ENCODE measurements around the gene NIM1K. TPM values are rescaled to one million over a fixed set of nuclear protein-coding genes. Genes with fewer than 3 reads are reported as not detected.

Gene NIM1K
- total RNA-seq, 1 donor from 2014 or later, result 0.54 TPM

- Histone ChIP-seq H3K27me3 (ENCODE audit: insufficient read depth, low read length) (no peaks in the 10 kb centered on the region), H2AFZ (ENCODE audit: low read depth, low read length) (no peak overlapping the region), H3K36me3 (ENCODE audit: insufficient read depth, low read length) (no peaks in the 10 kb centered on the region), H3K4me3 (ENCODE audit: insufficient read depth, low read depth, low read length) (no peak overlapping the region), H3K4me2 (ENCODE audit: low read length) (no peak overlapping the region), H3K9ac (ENCODE audit: low read length) (no peak overlapping the region), H3K4me1 (ENCODE audit: insufficient read depth, low read length) (no peaks in the 10 kb centered on the region), H3K27ac (ENCODE audit: low read depth, low read length) (no peak overlapping the region), H3K9me3 (ENCODE audit: insufficient read depth, low read depth, low read length) (no peaks in the 10 kb centered on the region), H3K79me2 (ENCODE audit: insufficient read depth, low read length) (no peaks in the 10 kb centered on the region), H4K20me1 (ENCODE audit: insufficient read depth, low read length) (no peaks in the 10 kb centered on the region)
- Mint-ChIP-seq H3K27ac (ENCODE audit: unreplicated experiment) (no peak overlapping the region), H3K4me1 (ENCODE audit: low read depth, unreplicated experiment) (no peaks in the 10 kb centered on the region), H3K9me3 (ENCODE audit: unreplicated experiment) (no peaks in the 10 kb centered on the region), H3K4me3 (ENCODE audit: unreplicated experiment) (no peak overlapping the region), H3K27me3 (ENCODE audit: low read depth, unreplicated experiment) (no peaks in the 10 kb centered on the region), H3K36me3 (ENCODE audit: low read depth, unreplicated experiment) (no peaks in the 10 kb centered on the region)
- FAIRE-seq (no peak), DNase-seq (ENCODE audit: low read depth) (no peak)
- no peak for TF ChIP-seq EZH2 (IDR thresholded peaks at IDR 0.05; ENCODE audit: insufficient read depth, low read length)
- TF ChIP-seq CTCF (IDR thresholded peaks at IDR 0.05; ENCODE audit: insufficient read depth, low read depth, low read length), result no peak
These were observed 38.7 kb downstream of the NIM1K start for GRCh38 chr5:43230707-43231106.

GRCh38 chr5:43231977-43232376, 40.0 kb downstream of the NIM1K start:
- no peak overlapping the region for H3K27ac ChIP-seq (ENCODE audit: low read depth, low read length)
- Mint-ChIP-seq H3K9me3 (ENCODE audit: unreplicated experiment) (no peaks in the 10 kb centered on the region), H3K36me3 (ENCODE audit: low read depth, unreplicated experiment) (no peaks in the 10 kb centered on the region), H3K4me1 (ENCODE audit: low read depth, unreplicated experiment) (no peaks in the 10 kb centered on the region), H3K27me3 (ENCODE audit: low read depth, unreplicated experiment) (no peaks in the 10 kb centered on the region), H3K4me3 (ENCODE audit: unreplicated experiment) (no peak overlapping the region), H3K27ac (ENCODE audit: unreplicated experiment) (no peak overlapping the region)
- TF ChIP-seq CTCF (IDR thresholded peaks at IDR 0.05; ENCODE audit: insufficient read depth, low read depth, low read length) (no peak), EZH2 (IDR thresholded peaks at IDR 0.05; ENCODE audit: insufficient read depth, low read length) (no peak)
- H3K9me3 ChIP-seq (ENCODE audit: insufficient read depth, low read depth, low read length), result no peaks in the 10 kb centered on the region
- H2AFZ ChIP-seq (ENCODE audit: low read depth, low read length), result no peak overlapping the region
- FAIRE-seq (no peak), DNase-seq (ENCODE audit: low read depth) (no peak)
- no peaks in the 10 kb centered on the region for H3K79me2 ChIP-seq (ENCODE audit: insufficient read depth, low read length)
- no peaks in the 10 kb centered on the region for H4K20me1 ChIP-seq (ENCODE audit: insufficient read depth, low read length)
- no peak overlapping the region for H3K4me3 ChIP-seq (ENCODE audit: insufficient read depth, low read depth, low read length)
- H3K4me1 ChIP-seq (ENCODE audit: insufficient read depth, low read length), result no peaks in the 10 kb centered on the region
- H3K9ac ChIP-seq (ENCODE audit: low read length), result no peak overlapping the region
- H3K36me3 ChIP-seq (ENCODE audit: insufficient read depth, low read length), result no peaks in the 10 kb centered on the region
- no peaks in the 10 kb centered on the region for H3K27me3 ChIP-seq (ENCODE audit: insufficient read depth, low read length)
- no peak overlapping the region for H3K4me2 ChIP-seq (ENCODE audit: low read length)

- H3K27ac ChIP-seq (ENCODE audit: low read depth, low read length), result no peak overlapping the region
- Mint-ChIP-seq H3K4me1 (ENCODE audit: low read depth, unreplicated experiment) (no peaks in the 10 kb centered on the region), H3K27ac (ENCODE audit: unreplicated experiment) (no peak overlapping the region), H3K27me3 (ENCODE audit: low read depth, unreplicated experiment) (no peaks in the 10 kb centered on the region), H3K9me3 (ENCODE audit: unreplicated experiment) (no peaks in the 10 kb centered on the region), H3K36me3 (ENCODE audit: low read depth, unreplicated experiment) (no peaks in the 10 kb centered on the region), H3K4me3 (ENCODE audit: unreplicated experiment) (no peak overlapping the region)
- no peaks in the 10 kb centered on the region for H3K36me3 ChIP-seq (ENCODE audit: insufficient read depth, low read length)
- H2AFZ ChIP-seq (ENCODE audit: low read depth, low read length), result no peak overlapping the region
- H4K20me1 ChIP-seq (ENCODE audit: insufficient read depth, low read length), result no peaks in the 10 kb centered on the region
- DNase-seq (ENCODE audit: low read depth) (no peak), FAIRE-seq (no peak)
- H3K9ac ChIP-seq (ENCODE audit: low read length), result no peak overlapping the region
- H3K79me2 ChIP-seq (ENCODE audit: insufficient read depth, low read length), result no peaks in the 10 kb centered on the region
- no peak overlapping the region for H3K4me3 ChIP-seq (ENCODE audit: insufficient read depth, low read depth, low read length)
- TF ChIP-seq CTCF (IDR thresholded peaks at IDR 0.05; ENCODE audit: insufficient read depth, low read depth, low read length), result no peak
- TF ChIP-seq EZH2 (IDR thresholded peaks at IDR 0.05; ENCODE audit: insufficient read depth, low read length), result no peak
- no peak overlapping the region for H3K4me2 ChIP-seq (ENCODE audit: low read length)
- no peaks in the 10 kb centered on the region for H3K9me3 ChIP-seq (ENCODE audit: insufficient read depth, low read depth, low read length)
- H3K4me1 ChIP-seq (ENCODE audit: insufficient read depth, low read length), result no peaks in the 10 kb centered on the region
- H3K27me3 ChIP-seq (ENCODE audit: insufficient read depth, low read length), result no peaks in the 10 kb centered on the region
These were observed 41.2 kb downstream of the NIM1K start for GRCh38 chr5:43232943-43233833.

Measured in astrocyte (in vitro differentiated cells and primary cell).